Transverse colon (tissue), 4 donors: Measurements from ENCODE around the gene CREB3L4.

Source experiments
- CTCF ChIP-seq, 5 experiments: fragments of 200-600 bp in 3 of 5; fragments of 450-650 bp in 2 of 5; sonication (generic) in 3 of 5; IDR thresholded peaks; 1 replicate in 2 of 5; 2 replicates in 3 of 5; pipeline ENCODE4 v1.5.1; 2016 to 2017; ENCODE audit warnings: antibody characterized with exemption in 5 of 5, inconsistent platforms in 3 of 5, mild to moderate bottlenecking in 2 of 5, moderate library complexity in 1 of 5
- POLR2A ChIP-seq: fragments of 450-650 bp; IDR thresholded peaks from one replicate; pipeline ENCODE4 v1.6.1; 2016; ENCODE audit warnings: antibody characterized with exemption, mild to moderate bottlenecking, moderate library complexity
- POLR2AphosphoS5 ChIP-seq, 3 donors: sonication (generic); formaldehyde crosslinking; IDR thresholded peaks; one replicate each; pipeline ENCODE4 v1.6.1; 2016; ENCODE audit warnings: antibody characterized with exemption in 3 of 3

GRCh38 chr1:153970346-153970745 is 2.6 kb downstream of the CREB3L4 start:
- no peak for TF ChIP-seq CTCF (IDR thresholded peaks at IDR 0.05)
- TF ChIP-seq POLR2AphosphoS5 (IDR thresholded peaks at IDR 0.05): no peak
- no peak for TF ChIP-seq POLR2A
